Head of caudate nucleus (tissue), 42 donors: Measurements from ENCODE around the gene GCK.
"Not testable (repeated sequence)": the region's sequence is repeated elsewhere in the genome, so short reads cannot be mapped to it uniquely, and the experiment has no call there.

Source experiments
- DNase-seq, 42 donors: peaks; one replicate each; pipeline versions ENCODE4 v3.0.0 to v3.0.0-alpha.2; 2020 to 2021; ENCODE audit warnings: mixed read lengths in 7 of 42
- intact Hi-C: fragments of 100-400 bp; cut with DNase I; formaldehyde crosslinking; loops from one replicate; pipeline ENCODE4 v1.15.0; 2022

The GCK gene

GRCh38 chr7:44213206-44213876 is 24.1 kb upstream of the GCK start:
- intact Hi-C loops = loop anchor here (10.0 kb wide), 1 partner anchor 351 kb away; no protein-coding TSS in a partner anchor
- DNase-seq = peak in 12 of 42 donors; percentile 4 to 35 (median 22)

- peak in 12 of 42 donors; percentile 6 to 54 (median 26) for DNase-seq
- intact Hi-C loops = loop anchor here (10.0 kb wide), 1 partner anchor 352 kb away; no protein-coding TSS in a partner anchor
Observed at GRCh38 chr7:44212581-44213184, 23.4 kb upstream of the GCK start.

GRCh38 chr7:44212018-44212417 is 22.8 kb upstream of the GCK start:
- intact Hi-C loops = loop anchor here (10.0 kb wide), 1 partner anchor 353 kb away; no protein-coding TSS in a partner anchor
- DNase-seq = peak in 18 of 42 donors; percentile 22 to 78 (median 52)

GRCh38 chr7:44211126-44211675 is 22.0 kb upstream of the GCK start:
- peak in 7 of 42 donors; percentile 3 to 22 (median 9) for DNase-seq
- intact Hi-C loops = loop anchor here (10.0 kb wide), 1 partner anchor 354 kb away; no protein-coding TSS in a partner anchor

DNA sequence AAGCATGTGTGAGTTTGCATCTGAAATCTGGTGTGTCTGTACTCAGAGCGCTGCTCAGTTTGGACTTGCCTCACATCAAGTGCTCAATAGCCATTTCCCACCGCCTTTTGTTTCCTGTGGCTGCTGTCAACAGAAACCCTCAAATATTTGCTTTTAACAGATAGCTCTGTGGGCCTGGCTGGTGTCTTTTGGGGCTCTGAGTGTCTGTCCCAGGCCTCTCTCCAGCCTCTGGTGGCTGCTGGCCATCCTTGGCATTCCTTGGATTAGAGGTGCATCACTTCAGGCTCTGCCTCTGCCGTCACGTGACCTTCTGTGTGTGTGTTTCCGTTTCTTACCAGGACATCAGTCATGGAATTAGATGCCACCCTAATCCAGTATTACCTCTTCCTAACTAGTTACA is 20.9 kb upstream of the GCK start:
- intact Hi-C loops = loop anchor here (10.0 kb wide), 1 partner anchor 355 kb away; no protein-coding TSS in a partner anchor
- DNase-seq = peak in 5 of 42 donors; percentile 11 to 27 (median 20)

DNA sequence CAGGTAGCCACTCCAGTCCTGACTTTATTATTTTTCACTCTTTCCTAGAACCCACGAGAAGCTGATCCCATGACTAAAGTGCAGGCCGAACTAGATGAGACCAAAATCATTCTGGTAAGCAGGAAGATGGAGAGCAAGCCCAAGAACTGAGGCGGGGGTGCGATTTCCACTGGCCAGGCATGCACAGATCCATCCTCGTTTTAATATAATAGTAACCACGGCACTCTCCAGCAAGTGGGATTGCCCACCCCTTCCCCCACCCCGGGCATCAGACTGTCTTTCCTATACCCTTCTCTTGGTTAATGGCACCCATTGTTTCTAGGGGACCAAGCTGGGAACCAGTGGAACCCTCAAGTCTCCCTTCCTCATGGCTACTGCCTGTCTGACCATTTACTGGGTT is 18.8 kb upstream of the GCK start:
- intact Hi-C loops = no loop called here

DNA sequence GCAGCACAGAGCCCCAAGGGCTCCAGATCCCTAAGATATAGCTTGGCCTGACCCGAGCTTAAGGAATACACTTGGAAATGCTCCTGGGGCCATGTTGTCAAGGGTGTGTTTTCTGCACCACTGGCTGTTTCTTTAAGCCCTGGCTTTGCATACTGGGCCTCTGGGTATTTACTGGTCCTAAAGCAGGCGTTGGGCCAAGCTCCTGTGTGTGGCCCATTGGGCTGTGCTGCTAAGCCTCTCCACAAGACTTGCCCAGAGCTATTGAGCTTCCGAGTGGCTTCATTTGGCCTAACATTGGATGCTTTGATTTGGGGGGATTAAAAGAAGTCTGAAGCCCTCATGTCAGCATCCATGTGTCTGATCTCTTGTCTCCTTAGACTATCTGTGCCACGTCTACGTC is 16.8 kb upstream of the GCK start:
- peak in 3 of 42 donors; percentile 3 to 20 (median 10) for DNase-seq
- intact Hi-C loops = no loop called here

More for the DNA sequence above, 18.8 kb upstream of the GCK start:
- peak in 3 of 42 donors; percentile 1 to 11 (median 6) for DNase-seq

GRCh38 chr7:44201813-44202212 is 12.6 kb upstream of the GCK start:
- peak in 1 of 42 donors; percentile 18 for DNase-seq
- intact Hi-C loops = no loop called here

DNA sequence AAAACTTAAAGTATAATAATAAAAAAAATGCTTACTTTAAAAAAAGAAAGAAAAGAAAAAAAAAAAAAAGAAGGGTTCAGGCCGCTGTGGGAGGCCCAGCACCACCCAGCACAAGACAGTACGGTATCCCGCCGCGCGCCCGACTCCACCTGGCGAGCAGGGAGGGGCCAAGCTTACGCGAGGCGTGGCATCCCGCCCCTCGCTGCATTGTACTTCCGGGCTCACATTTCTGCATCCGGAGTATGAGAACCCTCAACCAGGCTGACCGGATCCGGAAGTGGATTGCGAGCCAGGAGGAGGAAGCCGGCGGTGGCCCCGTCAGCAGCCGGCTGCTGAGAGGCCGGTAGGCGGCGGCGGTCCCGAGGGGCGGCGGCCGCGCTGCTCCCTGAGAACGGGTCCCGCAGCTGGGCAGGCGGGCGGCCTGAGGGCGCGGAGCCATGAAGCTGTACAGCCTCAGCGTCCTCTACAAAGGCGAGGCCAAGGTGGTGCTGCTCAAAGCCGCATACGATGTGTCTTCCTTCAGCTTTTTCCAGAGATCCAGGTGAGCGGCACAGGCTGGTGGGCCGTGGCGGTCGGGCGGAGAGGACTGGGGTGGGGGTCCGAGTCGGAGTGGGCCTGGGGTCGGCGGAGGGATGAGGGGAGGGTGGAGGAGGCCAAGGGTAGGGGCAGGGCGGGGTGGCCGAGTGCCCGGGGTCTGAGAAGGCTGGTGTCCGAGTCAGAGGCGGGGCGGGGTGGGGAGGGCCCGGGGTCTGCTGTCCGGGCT is 11.6 kb upstream of the GCK start, which contains the start of gene YKT6:
Gene YKT6, plus strand, starts transcription at position 280 of the 763 bp plus-strand sequence. Its CDS starts 158 bp downstream, at position 438.
- intact Hi-C loops = no loop called here
- peak; percentile 89 to 99 (median 96) for DNase-seq

GRCh38 chr7:44200163-44200562 is 10.9 kb upstream of the GCK start:
- DNase-seq, intact Hi-C loops: not testable (repeated sequence)

DNA sequence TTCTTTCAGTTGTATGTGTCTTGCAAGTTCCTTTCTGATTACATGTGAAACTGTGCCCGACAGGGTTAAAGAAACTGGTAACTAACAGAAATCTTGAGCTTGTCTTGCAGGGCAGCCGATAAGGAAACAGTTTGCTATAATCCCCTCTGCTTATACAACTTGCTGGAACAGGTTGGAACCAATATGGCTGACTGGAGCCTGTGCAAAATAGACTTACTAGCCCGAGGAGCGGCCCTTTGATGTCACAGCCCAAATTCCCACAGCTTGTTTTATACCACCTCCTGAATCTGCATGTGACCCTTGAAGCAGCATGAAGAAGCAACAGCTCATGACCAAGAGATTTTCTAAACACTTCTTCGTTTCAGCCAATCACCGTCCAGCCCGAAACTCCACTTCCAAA is 8.2 kb upstream of the GCK start:
- intact Hi-C loops = no loop called here
- peak in 1 of 42 donors; percentile 0 for DNase-seq

DNA sequence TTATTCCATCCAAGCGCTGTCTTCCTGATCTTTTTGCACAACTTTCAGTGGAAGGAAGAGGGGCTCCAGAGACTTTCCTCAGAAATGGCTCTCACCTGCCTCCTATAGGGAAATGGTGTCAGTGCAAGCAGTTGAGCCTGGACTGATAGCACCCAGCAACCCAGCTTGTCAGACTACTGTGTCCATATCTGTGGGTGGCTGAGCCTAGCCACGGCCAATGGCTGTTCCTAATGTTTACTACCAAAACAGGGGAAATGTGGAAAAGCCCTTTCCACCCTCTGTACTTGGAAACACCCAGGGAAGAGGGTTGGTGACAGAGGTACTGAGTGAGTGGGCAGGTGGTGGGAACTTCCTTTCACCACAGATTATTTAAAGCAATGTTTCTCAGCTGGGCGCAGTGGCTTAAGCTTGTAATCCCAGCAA is 7.2 kb upstream of the GCK start:
- intact Hi-C loops = no loop called here
- peak in 24 of 42 donors; percentile 18 to 76 (median 59) for DNase-seq

- peak in 1 of 42 donors; percentile 23 for DNase-seq
- intact Hi-C loops = no loop called here
Observed at GRCh38 chr7:44195889-44196288, 6.7 kb upstream of the GCK start.

DNA sequence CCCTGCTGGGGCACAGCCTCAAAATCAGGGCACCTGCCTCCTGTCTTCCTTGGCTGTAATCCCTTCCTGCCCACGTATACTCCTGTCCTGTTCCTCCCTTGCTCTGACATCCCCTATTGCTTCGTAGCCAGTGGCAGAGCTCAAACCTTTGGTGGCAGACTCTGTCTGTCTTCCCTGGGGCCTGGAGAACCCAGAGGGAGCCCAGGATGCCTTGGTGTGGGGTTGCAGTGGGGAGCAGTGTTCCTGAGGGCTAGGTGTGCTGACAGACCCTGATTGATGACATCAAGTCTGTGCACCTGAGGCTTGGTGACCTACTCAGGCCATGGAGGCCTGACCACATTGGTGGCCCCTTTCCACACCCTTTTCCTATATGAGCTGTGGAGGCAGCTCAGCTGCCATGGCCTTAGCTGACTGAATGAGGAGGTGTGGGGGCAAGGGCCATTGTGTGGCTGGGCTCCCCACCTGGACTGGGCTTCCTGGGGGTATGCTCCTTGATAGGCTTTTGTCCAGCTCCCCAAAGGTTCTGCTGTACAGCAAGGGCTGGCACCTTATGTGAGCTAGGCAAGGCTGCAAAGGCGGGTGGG is 5.4 kb upstream of the GCK start:
- DNase-seq = no peak
- intact Hi-C loops = no loop called here

DNA sequence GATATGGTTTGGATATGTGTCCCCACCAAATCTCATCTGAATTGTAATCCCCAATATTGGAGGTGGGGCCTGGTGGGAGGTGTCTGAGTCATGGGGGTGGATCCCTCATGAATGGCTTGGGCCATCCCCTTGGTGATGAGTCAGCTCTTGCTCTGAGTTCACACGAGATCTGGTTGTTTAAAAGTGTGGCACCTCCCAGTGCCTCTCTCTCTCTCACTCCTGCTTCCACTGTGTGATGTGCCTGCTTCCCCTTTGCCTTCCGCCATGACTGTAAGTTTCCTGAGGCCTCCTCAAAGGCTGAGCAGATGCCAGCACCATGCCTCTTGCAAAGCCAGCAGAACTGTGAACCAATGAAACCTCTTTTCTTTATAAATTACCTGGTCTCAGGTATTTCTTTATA is 4.8 kb upstream of the GCK start:
- DNase-seq = no peak
- intact Hi-C loops = no loop called here

DNA sequence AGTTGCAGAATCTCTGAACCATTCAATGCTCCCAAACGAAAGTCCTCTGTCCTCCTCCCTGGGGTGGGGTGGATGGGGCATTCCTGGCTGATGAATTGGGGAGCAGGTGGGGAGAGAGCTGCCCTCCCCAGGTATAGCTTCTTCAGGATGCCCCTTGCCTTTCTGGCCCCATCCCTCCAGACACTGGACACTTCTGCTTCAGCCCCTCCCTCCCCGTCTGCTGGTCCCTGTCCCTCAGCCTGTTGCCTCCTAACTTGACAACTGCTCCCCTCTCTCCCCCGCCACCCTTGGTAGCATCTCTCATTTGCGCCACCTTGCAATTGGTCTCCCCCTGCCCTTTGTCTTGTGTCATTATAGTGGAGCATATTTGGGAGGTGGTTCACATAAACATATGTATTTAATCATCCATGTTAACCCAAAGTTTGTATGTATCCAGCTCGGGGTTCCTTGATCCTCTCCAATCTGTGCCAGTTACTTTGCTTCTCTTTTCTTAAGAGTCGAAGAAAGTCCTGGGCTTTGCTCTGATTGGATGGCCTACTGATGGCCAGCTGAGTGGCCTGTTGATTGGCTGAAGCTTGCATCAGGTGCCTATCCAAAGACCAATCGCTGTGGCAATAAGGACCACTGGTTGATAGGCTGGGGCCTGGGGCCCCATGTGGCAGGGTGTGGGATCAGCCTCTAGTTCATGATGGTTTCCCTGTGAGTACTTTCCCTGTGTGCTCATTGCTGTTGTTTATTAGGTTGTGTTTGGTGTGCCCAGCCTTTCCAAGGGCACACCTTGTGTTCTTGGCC is 4.0 kb upstream of the GCK start:
- peak in 1 of 42 donors; percentile 0 for DNase-seq
- intact Hi-C loops = no loop called here

- intact Hi-C loops = no loop called here
- DNase-seq = peak in 1 of 42 donors; percentile 17
Observed at GRCh38 chr7:44191171-44191570, 1.9 kb upstream of the GCK start.
